Skeletal muscle tissue (tissue), 5 donors: ENCODE data around the gene RAMP1. TPM values are rescaled to one million over a fixed set of nuclear protein-coding genes. Genes with fewer than 3 reads are reported as not detected.

ENCODE experiments used
- H3K27ac ChIP-seq: one replicate; pipeline ENCODE4 v1.7.0; 2013; ENCODE audit warnings: mild to moderate bottlenecking, low read depth, low read length, inconsistent platforms
- H3K27me3 ChIP-seq, 3 donors: one replicate each; pipeline ENCODE4 v1.7.0; 2013; ENCODE audit warnings: low read length in 3 of 3; ENCODE audit not compliant: control insufficient read depth in 3 of 3, insufficient read depth in 3 of 3
- H3K36me3 ChIP-seq, 3 donors: one replicate each; pipeline ENCODE4 v1.7.0; 2013; ENCODE audit warnings: low read length in 3 of 3; ENCODE audit not compliant: control insufficient read depth in 3 of 3, insufficient read depth in 3 of 3
- H3K4me1 ChIP-seq, 3 donors: one replicate each; pipeline ENCODE4 v1.7.0; 2013; ENCODE audit warnings: low read length in 3 of 3, mild to moderate bottlenecking in 3 of 3; ENCODE audit not compliant: control insufficient read depth in 3 of 3, insufficient read depth in 3 of 3
- H3K4me3 ChIP-seq, 3 donors: one replicate each; pipeline ENCODE4 v1.7.0; 2013; ENCODE audit warnings: low read length in 3 of 3
- H3K9ac ChIP-seq, 3 donors: one replicate each; pipeline ENCODE4 v1.7.0; 2013; ENCODE audit warnings: low read length in 3 of 3, mild to moderate bottlenecking in 3 of 3, moderate library complexity in 2 of 3, low read depth in 1 of 3
- H3K9me3 ChIP-seq, 3 donors: one replicate each; pipeline ENCODE4 v1.7.0; 2013; ENCODE audit warnings: low read length in 3 of 3; ENCODE audit not compliant: control insufficient read depth in 3 of 3
- small RNA-seq: library from RNA; depleted of rRNA; stranded (forward); fragments of <200 nt; gene quantifications from one replicate; pipeline ENCODE3, GENCODE V24; 2014
- total RNA-seq: library from RNA; depleted of rRNA; stranded (reverse); fragments of >200 nt; gene quantifications from one replicate; pipeline ENCODE4 v1.2.3, GENCODE V29; 2014
- donor health status: Osteomylitis.

The RAMP1 gene
- total RNA-seq, 1 donor from 2014 or later: 31.8 TPM

DNA sequence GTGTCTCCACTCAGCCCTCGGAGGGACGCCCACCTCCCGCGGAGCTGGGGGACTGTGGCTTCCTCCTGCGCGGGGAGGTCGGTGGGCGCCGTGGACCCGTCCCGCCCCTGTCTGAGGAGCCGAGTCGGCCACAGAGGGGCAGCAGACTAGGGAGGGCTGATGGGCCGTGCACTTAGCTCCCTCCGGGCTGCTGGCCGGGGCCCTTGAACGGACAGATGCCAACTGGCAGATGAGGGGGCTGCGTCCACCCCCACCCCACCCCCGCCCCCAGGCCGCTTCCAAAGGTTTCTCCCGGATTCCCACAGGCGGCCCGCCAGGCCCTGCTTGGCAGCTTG is 96.9 kb downstream of the RAMP1 start:
- peaks cover 11 to 15% (median 14%) of the 10 kb centered on the region in 3 donors for H3K27me3 ChIP-seq
- H3K9ac ChIP-seq: peak overlapping the region in 1 of 3 donors; percentile 54

DNA sequence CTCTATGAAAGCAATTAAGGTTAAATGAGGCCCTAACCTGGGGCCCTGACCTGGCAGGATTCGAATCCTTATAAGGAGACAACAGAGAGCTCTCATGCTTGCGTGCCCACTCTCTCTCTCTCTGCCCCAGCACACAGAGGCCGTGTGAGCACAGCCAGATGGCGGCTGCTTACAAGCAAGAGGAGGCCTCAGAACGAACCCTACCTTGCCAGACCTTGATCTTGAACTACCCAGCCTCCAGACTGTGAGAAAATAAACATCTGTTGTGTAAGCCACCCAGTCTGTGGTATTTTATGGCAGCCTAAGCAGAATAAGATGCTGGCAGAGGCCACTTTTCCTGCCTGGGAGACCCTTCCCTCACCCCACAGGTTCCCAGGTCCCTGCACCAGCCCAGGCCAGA is 102.2 kb downstream of the RAMP1 start:
- H3K4me1 ChIP-seq: peaks cover 0 to 4% (median 2%) of the 10 kb centered on the region in 3 donors

More for the DNA sequence above, 96.9 kb downstream of the RAMP1 start:
- Histone ChIP-seq H3K9me3 (no peaks in the 10 kb centered on the region), H3K4me1 (peaks cover 0 to 6% (median 3%) of the 10 kb centered on the region in 3 donors), H3K4me3 (peak overlapping the region in 2 of 3 donors; percentile 38 to 49), H3K27ac (no peak overlapping the region), H3K36me3 (no peaks in the 10 kb centered on the region)

More for the DNA sequence above, 102.2 kb downstream of the RAMP1 start:
- Histone ChIP-seq H3K27ac (no peak overlapping the region), H3K4me3 (no peak overlapping the region), H3K9me3 (no peaks in the 10 kb centered on the region), H3K27me3 (no peaks in the 10 kb centered on the region), H3K9ac (no peak overlapping the region), H3K36me3 (no peaks in the 10 kb centered on the region)

Small RNA genes lying within 50 kb of the gene (small RNA-seq; reads per million reads assigned to genes)
- gene RF00157: not detected

Other genes starting within 250 kb of the RAMP1 start
- 65.8 TPM for gene LRRFIP1, start 232.0 kb upstream of the RAMP1 start, total RNA-seq
- gene RBM44, start 60.8 kb upstream of the RAMP1 start, total RNA-seq: 2.1 TPM
- 33.4 TPM for gene UBE2F, start 107.4 kb downstream of the RAMP1 start, total RNA-seq
- 11.5 TPM for gene SCLY, start 201.4 kb downstream of the RAMP1 start, total RNA-seq
- gene ESPNL, start 240.7 kb downstream of the RAMP1 start, total RNA-seq: 1.6 TPM